GM18505 (cell line): ENCODE data around the gene CXADR.
"Not testable (repeated sequence)": the region's sequence is repeated elsewhere in the genome, so short reads cannot be mapped to it uniquely, and the experiment has no call there.

Source experiments
- ATAC-seq: cut with Tn5 transposase; IDR thresholded peaks from one replicate; pipeline ENCODE4 v1.9.1; 2021; ENCODE audit not compliant: unreplicated experiment
- POLR2A ChIP-seq: IDR thresholded peaks from 4 replicates; pipeline ENCODE4 v1.6.1; 2011; ENCODE audit warnings: borderline replicate concordance; ENCODE audit not compliant: insufficient read depth, insufficient read length; ENCODE audit errors: extremely low read depth

Gene CXADR

GRCh38 chr21:17519208-17519738 is 6.4 kb downstream of the CXADR start:
- ATAC-seq: no peak
- no peak for TF ChIP-seq POLR2A

DNA sequence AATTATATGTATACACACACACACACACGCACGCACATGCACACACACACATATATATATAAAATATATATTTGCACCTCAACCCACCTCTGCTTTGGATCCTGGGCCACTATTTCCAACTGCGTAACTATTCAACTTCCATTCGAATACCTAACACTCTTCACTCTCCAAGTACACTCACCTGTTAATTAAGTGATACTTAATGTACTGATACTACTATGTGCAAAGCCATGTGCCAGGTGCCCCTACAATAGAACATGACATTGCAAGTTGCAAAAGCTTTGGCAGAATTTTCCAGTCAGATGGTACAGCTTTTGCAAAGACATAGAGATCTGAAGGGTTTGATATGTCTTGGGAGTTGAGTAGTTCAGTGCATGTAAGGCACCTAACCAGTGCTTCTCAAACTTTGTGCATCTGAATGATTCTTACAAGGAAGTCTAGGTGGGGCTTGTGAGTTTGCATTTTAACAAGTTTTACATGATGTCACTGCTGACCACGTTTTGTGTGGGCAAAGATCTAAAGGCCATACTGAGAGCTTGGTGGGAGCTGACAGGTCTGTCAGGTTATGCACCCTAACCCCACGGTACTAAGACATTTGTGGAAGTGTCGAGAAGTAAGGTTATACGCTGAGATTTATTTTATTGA is 7.2 kb downstream of the CXADR start:
- ATAC-seq: no peak
- TF ChIP-seq POLR2A: no peak

DNA sequence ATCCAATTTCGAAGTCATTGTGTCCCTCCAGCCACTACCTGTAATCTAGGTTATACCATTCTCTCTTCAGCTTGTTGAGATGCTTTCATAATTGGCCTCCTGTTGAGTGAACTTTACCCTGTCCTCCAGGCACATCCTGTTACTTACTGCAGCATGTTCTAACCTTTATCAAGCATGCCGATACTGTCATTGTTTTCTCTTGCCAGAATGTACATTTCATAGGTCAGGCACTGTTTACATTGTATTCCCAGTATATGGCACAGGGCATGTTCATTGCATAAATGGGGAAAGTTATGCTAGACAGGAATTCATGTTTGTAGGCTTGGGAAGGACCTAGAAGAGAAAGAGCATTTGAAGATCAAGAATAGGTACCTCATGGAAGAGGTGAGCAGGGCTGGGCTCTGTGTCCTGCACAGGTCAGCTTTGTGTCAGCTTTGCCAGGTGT is 10.2 kb downstream of the CXADR start:
- no peak for ATAC-seq
- TF ChIP-seq POLR2A: no peak

GRCh38 chr21:17523979-17524494 is 11.2 kb downstream of the CXADR start:
- ATAC-seq: not testable (repeated sequence)

DNA sequence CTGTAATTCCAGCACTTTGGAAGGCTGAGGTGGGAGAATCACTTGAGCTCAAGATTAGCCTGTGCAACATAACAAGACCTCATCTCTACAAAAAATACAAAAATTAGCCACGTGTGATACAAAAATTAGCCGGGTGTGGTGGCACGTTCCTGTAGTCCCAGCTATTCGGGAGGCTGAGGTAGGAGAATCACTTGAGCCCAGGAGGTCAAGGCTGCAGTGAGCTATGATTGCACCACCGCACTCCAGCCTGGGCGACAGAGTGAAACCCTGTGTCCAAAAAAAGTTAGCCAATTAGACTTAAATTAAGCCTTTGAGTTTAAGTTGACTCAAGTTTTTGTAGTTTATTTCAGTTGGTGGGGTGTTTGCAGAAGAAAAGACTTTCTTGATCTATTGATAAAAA is 11.8 kb downstream of the CXADR start:
- no peak for ATAC-seq
- TF ChIP-seq POLR2A: no peak

GRCh38 chr21:17526776-17527175 is 13.9 kb downstream of the CXADR start:
- ATAC-seq: no peak
- TF ChIP-seq POLR2A: no peak

GRCh38 chr21:17527240-17527639 is 14.4 kb downstream of the CXADR start:
- ATAC-seq: no peak
- TF ChIP-seq POLR2A: no peak

GRCh38 chr21:17527711-17528110 is 14.9 kb downstream of the CXADR start:
- no peak for TF ChIP-seq POLR2A
- ATAC-seq: no peak

DNA sequence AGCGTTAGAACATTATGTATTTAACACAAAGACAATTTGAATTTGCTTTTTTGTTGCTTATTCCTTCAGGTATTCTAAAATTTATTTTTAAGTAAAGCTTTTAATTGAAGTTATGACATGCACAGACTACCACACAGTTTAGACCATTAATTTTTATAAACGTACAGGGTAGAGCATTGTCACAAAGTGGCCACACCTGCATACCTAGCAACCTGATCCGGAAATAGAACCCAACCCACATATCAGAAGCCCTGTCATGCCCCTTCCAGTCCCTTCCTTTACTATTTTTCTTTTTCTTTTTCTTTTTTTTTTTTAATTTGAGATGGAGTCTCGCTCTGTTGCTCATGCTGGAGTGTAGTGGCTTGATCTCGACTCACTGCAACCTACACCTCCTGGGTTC is 16.8 kb downstream of the CXADR start:
- ATAC-seq: no peak
- TF ChIP-seq POLR2A: no peak

DNA sequence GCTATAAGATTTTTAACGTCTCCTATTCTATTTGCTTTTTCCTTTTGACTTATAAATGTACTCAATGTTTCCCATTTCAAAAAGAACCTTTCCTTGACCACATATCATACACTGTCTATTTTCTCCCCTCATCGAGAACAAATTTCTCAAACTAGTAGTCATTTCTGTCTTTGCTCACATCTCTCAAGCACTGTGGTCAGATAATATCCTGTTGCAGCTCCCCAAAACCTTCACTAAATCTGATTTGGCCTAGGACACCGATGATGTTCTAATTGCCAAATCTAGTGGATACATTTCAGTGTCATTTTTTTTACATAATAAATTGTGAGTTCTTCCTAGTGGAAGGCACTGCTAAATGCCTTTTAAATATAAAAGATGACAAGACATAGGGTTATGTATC is 19.4 kb downstream of the CXADR start:
- no peak for ATAC-seq
- no peak for TF ChIP-seq POLR2A

DNA sequence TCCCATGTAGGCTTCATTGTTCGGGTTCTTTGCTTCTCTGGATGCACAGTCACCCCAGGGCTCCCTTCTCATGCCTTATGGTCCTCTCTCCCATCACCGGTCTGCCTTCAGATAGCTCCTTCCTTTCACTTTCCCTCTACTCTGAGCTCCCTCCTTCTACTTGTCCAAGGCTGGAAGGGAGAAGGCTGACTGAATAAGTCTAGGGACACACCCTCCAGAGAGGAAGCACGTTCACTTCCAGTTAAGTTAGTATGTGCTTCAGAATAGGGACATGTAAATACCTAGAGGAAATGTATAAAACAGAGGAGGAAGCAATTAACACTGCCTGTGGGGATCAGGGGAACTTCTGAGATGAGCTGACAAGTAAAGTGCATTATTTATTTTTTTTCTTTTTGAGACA is 23.5 kb downstream of the CXADR start:
- no peak for ATAC-seq
- no peak for TF ChIP-seq POLR2A

DNA sequence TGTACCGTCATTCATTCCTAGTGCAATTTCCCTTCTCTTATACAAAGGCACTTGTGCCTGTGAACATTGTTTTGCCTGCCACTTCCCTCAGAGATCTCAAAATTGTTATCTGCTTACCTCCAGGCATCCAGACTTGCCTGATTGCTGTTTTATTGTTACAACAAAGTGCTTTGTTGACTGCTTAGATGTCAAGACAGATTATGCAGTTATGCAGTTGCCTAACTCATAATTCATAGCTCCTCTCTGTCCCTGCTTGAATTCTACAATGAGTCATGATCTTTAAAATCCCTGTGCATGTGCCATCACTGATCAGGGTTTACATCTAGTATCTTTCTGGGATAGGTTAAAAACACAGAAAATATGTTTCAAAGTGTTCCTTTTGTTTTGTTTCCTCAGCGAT is 24.5 kb downstream of the CXADR start:
- no peak for TF ChIP-seq POLR2A
- no peak for ATAC-seq

- ATAC-seq: no peak
- TF ChIP-seq POLR2A: no peak
Measured at GRCh38 chr21:17538576-17538975, 25.7 kb downstream of the CXADR start.

DNA sequence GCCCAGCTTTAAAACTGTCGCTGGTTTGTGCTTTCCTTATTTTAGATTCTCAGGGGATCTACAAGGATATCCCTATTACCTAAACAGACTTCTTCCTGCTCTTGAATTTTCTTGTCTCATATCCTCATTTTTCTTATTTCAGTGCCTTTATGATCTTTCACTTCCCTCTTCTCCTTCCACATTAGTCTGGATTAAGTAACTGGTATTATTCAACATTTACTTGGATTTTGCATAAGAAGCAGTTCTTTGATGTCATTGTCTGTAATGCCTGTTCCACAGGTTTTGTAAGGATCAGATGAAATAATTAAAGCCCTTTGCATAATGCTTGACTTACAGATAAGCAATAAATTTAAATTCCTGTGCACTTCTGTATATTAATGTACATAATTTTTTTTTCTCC is 26.5 kb downstream of the CXADR start:
- no peak for TF ChIP-seq POLR2A
- ATAC-seq: no peak
